ENCODE measurements around the gene FCHO2. TPM values are rescaled to one million over a fixed set of nuclear protein-coding genes. Genes with fewer than 3 reads are reported as not detected.

FCHO2 gene
- total RNA-seq, 1 donor: 18.8 TPM

DNA sequence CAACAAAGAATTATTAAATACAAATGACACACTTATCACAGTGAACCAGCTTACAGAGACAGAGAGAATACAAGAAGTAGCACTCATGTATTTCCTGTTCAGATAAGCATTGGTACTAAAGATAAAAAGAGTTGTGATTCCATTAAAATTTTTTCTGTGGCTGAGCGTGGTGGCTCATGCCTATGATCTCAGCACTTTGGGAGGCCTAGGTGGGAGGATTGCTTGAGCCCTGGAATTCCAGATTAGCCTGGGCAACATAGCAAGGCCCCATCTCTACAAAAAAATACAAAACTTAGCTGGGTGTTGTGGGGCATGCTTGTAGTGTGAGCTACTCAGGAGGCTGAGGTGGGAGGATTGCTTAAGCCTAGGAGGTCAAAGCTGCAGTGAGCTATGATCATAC, 32.9 kb downstream of the FCHO2 start:
- DNase-seq (ENCODE audit: low read depth): peak; percentile 14
- no peak overlapping the region for H3K4me3 ChIP-seq (ENCODE audit: low read depth, low read length)

DNA sequence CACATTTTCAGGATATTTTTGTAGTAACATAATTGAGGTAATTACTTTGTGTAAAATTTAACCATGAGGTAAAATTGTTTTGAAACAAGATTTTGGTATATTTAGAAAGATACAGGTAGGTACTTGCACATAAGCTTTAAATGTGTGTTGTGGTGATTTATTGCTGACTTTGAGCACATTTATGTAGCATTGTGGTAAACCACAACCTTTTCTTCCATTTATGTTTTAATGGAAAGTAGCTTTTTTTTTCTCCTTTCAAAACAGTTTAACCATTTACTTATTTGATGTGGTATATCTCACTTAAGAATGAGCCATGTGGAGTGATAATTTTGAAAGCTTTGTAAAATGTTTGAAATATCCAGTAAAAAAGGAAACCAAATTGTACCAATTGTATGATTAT, 35.6 kb downstream of the FCHO2 start:
- no peak for DNase-seq (ENCODE audit: low read depth)
- TF ChIP-seq, protein P1, sequence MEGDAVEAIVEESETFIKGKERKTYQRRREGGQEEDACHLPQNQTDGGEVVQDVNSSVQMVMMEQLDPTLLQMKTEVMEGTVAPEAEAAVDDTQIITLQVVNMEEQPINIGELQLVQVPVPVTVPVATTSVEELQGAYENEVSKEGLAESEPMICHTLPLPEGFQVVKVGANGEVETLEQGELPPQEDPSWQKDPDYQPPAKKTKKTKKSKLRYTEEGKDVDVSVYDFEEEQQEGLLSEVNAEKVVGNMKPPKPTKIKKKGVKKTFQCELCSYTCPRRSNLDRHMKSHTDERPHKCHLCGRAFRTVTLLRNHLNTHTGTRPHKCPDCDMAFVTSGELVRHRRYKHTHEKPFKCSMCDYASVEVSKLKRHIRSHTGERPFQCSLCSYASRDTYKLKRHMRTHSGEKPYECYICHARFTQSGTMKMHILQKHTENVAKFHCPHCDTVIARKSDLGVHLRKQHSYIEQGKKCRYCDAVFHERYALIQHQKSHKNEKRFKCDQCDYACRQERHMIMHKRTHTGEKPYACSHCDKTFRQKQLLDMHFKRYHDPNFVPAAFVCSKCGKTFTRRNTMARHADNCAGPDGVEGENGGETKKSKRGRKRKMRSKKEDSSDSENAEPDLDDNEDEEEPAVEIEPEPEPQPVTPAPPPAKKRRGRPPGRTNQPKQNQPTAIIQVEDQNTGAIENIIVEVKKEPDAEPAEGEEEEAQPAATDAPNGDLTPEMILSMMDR (IDR thresholded peaks at IDR 0.05; ENCODE audit: insufficient read depth, low read length): no peak
- no peak overlapping the region for H3K4me3 ChIP-seq (ENCODE audit: low read depth, low read length)

More for the DNA sequence above, 32.9 kb downstream of the FCHO2 start:
- TF ChIP-seq, protein P1 (IDR thresholded peaks at IDR 0.05; ENCODE audit: insufficient read depth, low read length): no peak

DNA sequence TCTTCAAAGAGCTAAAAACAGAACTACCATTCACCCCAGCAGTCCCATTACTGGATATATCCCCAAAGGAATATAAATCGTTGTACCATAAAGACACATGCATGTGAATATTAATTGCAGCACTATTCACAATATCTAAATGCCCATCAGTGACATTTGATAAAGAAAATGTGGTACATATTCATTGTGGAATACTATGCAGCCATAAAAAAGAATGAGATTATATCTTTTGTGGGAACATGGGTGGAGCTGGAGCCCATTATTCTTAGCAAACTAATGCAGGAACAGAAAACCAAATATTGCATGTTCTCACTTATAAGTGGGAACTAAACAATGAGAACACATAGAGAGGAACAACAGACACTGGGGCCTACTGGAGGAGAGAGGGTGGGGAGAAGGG, 38.7 kb downstream of the FCHO2 start:
- TF ChIP-seq, protein P1 (IDR thresholded peaks at IDR 0.05; ENCODE audit: insufficient read depth, low read length): no peak
- DNase-seq (ENCODE audit: low read depth): no peak
- no peak overlapping the region for H3K4me3 ChIP-seq (ENCODE audit: low read depth, low read length)

DNA sequence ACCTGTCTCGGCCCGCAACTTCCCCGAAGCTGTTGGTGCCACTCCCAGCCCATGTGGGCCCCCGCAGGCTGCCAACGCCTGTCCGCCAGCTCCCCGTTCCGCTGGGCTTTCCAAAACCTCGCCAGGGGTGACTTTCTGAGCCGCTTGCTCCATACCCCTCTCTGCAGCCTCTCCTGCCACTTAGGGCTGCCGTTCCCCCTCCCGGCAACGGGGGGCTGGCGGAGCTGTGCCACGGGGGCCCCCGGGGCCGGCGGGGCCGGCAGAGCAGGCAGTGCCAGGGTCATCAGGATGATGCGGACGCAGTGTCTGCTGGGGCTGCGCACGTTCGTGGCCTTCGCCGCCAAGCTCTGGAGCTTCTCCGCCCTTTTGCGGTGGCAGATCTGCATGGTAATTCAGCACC, 40.8 kb downstream of the FCHO2 start:
- no peak for DNase-seq (ENCODE audit: low read depth)
- no peak overlapping the region for H3K4me3 ChIP-seq (ENCODE audit: low read depth, low read length)
- TF ChIP-seq, protein P1 (IDR thresholded peaks at IDR 0.05; ENCODE audit: insufficient read depth, low read length): no peak

DNA sequence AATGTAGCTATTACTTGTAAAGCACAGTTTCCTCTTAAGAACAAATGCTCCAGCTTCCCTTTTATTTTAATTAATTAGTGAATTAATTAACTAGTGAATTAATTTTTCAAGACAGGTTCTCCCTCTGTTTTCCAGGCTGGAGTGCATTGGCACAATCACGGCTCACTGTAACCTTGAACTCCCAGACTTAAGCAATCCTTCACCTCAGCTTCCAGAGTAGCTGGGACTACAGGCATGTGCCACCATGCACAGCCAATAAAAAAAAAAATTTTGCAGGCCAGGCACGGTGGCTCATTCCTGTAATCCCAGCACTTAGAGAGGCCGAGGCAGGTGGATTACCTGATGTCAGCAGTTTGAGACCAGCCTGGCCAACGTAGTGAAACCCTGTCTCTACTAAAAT, 44.1 kb downstream of the FCHO2 start:
- TF ChIP-seq, protein P1 (IDR thresholded peaks at IDR 0.05; ENCODE audit: insufficient read depth, low read length): no peak
- DNase-seq (ENCODE audit: low read depth): no peak
- no peak overlapping the region for H3K4me3 ChIP-seq (ENCODE audit: low read depth, low read length)

DNA sequence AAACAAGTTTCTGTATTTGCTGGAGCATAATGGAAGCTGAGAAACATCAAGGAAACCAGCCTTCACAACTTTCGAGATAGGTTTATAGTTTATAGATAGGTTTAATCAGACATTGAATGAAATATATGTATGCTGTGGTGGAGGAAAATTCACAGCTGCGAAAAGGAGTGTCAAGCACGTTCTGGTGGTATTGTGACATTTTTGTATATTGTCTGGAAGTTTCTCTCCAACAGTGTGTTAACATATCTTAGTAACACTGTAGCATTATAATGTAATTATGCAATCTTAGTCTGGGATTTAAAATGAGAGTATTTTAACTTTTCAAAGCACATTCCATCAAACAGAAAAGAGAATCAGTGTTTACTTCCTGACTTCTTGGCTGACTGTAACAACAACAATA, 50.0 kb downstream of the FCHO2 start:
- no peak for DNase-seq (ENCODE audit: low read depth)
- TF ChIP-seq, protein P1 (IDR thresholded peaks at IDR 0.05; ENCODE audit: insufficient read depth, low read length): no peak
- H3K4me3 ChIP-seq (ENCODE audit: low read depth, low read length): no peak overlapping the region

DNA sequence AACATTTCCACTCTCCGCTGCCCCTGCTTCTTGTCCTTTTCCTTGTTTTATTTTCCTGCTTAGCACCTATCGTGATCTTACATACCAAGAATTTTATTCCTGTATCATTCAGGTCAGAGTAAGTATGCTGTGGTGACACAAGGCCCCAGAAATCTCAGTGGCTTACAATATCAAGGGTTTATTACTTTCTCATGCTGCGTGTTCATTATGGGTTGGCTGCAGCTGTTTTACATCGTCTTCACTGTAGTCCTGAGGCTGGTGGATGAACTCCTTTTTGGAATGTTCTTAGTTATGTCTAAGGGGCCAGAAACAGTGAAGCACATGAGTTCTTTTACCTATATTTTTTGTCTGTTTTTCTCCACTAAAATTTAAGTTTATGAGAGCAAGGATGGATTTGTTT, 51.2 kb downstream of the FCHO2 start:
- no peak for DNase-seq (ENCODE audit: low read depth)
- no peak overlapping the region for H3K4me3 ChIP-seq (ENCODE audit: low read depth, low read length)

More for the DNA sequence above, 51.2 kb downstream of the FCHO2 start:
- TF ChIP-seq, protein P1 (IDR thresholded peaks at IDR 0.05; ENCODE audit: insufficient read depth, low read length): no peak

All from fibroblast of the aortic adventitia (primary cell).